Suprapubic skin (tissue), 4 donors: ENCODE data around the gene GPSM3. TPM values are rescaled to one million over a fixed set of nuclear protein-coding genes. Genes with fewer than 3 reads are reported as not detected.

Experiments
- DNase-seq, 2 donors: peaks; one replicate each; pipeline ENCODE4 v3.0.0-alpha.2; 2019; ENCODE audit warnings: low spot score in 2 of 2
- H3K27ac ChIP-seq: fragments of 200-600 bp; sonication (generic); one replicate; pipeline ENCODE4 v1.5.1; 2019
- H3K27me3 ChIP-seq: fragments of 200-600 bp; sonication (generic); one replicate; pipeline ENCODE4 v1.5.1; 2019
- H3K36me3 ChIP-seq: fragments of 200-600 bp; sonication (generic); one replicate; pipeline ENCODE4 v1.5.1; 2019
- H3K4me1 ChIP-seq: fragments of 200-600 bp; sonication (generic); one replicate; pipeline ENCODE4 v1.5.1; 2019
- H3K4me3 ChIP-seq: fragments of 200-600 bp; sonication (generic); one replicate; pipeline ENCODE4 v1.5.1; 2019; ENCODE audit warnings: mild to moderate bottlenecking
- H3K9me3 ChIP-seq: fragments of 200-600 bp; sonication (generic); one replicate; pipeline ENCODE4 v1.5.1; 2019
- EP300 ChIP-seq: sonication (generic); formaldehyde crosslinking; IDR thresholded peaks from one replicate; pipeline ENCODE4 v1.6.1; 2017; ENCODE audit warnings: antibody characterized with exemption
- POLR2A ChIP-seq, 2 donors: fragments of 450-650 bp; IDR thresholded peaks; one replicate each; pipeline ENCODE4 v1.6.1; 2017; ENCODE audit warnings: antibody characterized with exemption in 2 of 2, mild to moderate bottlenecking in 2 of 2, moderate library complexity in 2 of 2
- POLR2AphosphoS5 ChIP-seq, 3 donors: sonication (generic); formaldehyde crosslinking; IDR thresholded peaks; one replicate each; pipeline ENCODE4 v1.6.1; 2017; ENCODE audit warnings: antibody characterized with exemption in 3 of 3
- WGBS: methylation state at CpG from one replicate; pipeline ENCODE4 v1.1.5; 2018; 5-methylcytosine and 5-hydroxymethylcytosine counted together
- total RNA-seq, 4 donors: library from RNA; depleted of rRNA; stranded (reverse); fragments of >200 nt; gene quantifications; one replicate each; pipeline ENCODE4 v1.1.0, GENCODE V29; 2016
- TF ChIP-seq, protein P1 (sequence below), 2 donors: fragments of 200-600 bp in 1 of 2; fragments of 450-650 bp in 1 of 2; sonication (generic) in 1 of 2; IDR thresholded peaks; one replicate each; pipeline ENCODE4 v1.5.1; 2016 to 2019; ENCODE audit warnings: antibody characterized with exemption in 2 of 2, mild to moderate bottlenecking in 1 of 2, moderate library complexity in 1 of 2

GPSM3 gene
- total RNA-seq, 4 donors from 2014 or later = 4.8 to 5.5 (median 5.1) TPM

DNA sequence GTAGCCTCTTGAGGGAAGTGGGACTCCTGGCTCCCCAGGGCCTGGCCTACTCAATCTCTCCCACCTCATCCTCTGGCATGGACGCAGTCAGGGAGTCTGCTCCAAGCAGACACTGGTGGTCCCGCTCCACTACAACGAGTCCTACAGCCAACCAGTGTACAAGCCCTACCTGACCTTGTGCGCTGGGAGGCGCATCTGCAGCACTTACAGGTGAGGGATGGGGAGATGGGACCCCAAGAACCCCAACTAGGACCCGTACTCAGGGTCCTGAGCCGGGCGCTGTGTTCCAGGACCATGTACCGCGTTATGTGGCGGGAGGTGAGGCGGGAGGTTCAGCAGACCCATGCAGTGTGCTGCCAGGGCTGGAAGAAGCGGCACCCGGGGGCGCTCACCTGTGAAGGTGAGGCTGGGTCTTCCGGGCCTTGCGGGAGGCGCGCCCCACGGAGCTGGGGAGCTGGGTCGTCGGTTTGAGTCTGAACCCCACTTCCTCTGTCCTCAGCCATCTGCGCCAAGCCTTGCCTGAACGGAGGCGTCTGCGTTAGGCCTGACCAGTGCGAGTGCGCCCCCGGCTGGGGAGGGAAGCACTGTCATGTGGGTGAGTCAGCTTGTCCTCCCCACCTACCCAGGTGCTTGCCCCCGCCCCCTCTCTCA is 25.9 kb downstream of the GPSM3 start:
- Histone ChIP-seq H3K36me3 (peaks cover 87% of the 10 kb centered on the region), H3K27ac (no peak overlapping the region), H3K4me3 (no peak overlapping the region), H3K9me3 (no peaks in the 10 kb centered on the region), H3K27me3 (no peaks in the 10 kb centered on the region), H3K4me1 (no peaks in the 10 kb centered on the region)
- WGBS = 91% methylated on average over 24 of the region's 30 CpGs
- no peak for TF ChIP-seq POLR2AphosphoS5 (IDR thresholded peaks at IDR 0.05)
- no peak for TF ChIP-seq POLR2A (IDR thresholded peaks at IDR 0.05)
- no peak for TF ChIP-seq EP300
- TF ChIP-seq, protein P1, sequence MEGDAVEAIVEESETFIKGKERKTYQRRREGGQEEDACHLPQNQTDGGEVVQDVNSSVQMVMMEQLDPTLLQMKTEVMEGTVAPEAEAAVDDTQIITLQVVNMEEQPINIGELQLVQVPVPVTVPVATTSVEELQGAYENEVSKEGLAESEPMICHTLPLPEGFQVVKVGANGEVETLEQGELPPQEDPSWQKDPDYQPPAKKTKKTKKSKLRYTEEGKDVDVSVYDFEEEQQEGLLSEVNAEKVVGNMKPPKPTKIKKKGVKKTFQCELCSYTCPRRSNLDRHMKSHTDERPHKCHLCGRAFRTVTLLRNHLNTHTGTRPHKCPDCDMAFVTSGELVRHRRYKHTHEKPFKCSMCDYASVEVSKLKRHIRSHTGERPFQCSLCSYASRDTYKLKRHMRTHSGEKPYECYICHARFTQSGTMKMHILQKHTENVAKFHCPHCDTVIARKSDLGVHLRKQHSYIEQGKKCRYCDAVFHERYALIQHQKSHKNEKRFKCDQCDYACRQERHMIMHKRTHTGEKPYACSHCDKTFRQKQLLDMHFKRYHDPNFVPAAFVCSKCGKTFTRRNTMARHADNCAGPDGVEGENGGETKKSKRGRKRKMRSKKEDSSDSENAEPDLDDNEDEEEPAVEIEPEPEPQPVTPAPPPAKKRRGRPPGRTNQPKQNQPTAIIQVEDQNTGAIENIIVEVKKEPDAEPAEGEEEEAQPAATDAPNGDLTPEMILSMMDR (IDR thresholded peaks at IDR 0.05) = no peak
- DNase-seq = no peak

DNA sequence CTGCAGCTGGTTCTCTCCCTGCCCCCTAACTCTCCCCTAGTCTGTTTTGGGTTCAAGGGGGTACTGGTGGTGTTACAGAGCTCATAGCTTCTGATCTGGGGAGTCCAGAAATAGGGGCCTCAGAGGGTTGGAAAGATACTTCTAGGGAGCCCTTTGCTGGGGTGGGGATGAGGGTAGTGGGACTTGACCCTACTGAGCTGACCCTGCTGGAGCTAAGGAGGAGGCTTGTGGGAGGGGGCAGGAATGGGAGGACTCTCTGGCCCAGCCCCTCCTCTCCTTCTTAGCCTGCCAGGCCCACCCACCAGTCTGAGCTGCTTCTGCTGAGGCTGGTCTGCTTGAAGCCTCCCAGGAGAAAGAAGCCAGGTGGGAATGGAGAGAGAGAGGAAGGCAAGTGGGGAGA is 28.1 kb downstream of the GPSM3 start, which contains the start of gene EGFL8:
Gene EGFL8 (plus strand): TSS at position 301 of the 400 bp plus-strand sequence. CDS start 1,571 bp downstream, outside the sequence.
- Histone ChIP-seq H3K4me3 (no peak within 1 kb of the TSS), H3K27ac (no peak within 1 kb of the TSS), H3K4me1 (no peaks in the 10 kb centered on the region), H3K9me3 (no peaks in the 10 kb centered on the region), H3K27me3 (no peaks in the 10 kb centered on the region), H3K36me3 (peaks cover 77% of the 10 kb centered on the region)
- DNase-seq = no peak
- TF ChIP-seq POLR2AphosphoS5 (IDR thresholded peaks at IDR 0.05) = no peak
- TF ChIP-seq POLR2A (IDR thresholded peaks at IDR 0.05) = no peak
- TF ChIP-seq, protein P1 (IDR thresholded peaks at IDR 0.05) = no peak
- no peak for TF ChIP-seq EP300

DNA sequence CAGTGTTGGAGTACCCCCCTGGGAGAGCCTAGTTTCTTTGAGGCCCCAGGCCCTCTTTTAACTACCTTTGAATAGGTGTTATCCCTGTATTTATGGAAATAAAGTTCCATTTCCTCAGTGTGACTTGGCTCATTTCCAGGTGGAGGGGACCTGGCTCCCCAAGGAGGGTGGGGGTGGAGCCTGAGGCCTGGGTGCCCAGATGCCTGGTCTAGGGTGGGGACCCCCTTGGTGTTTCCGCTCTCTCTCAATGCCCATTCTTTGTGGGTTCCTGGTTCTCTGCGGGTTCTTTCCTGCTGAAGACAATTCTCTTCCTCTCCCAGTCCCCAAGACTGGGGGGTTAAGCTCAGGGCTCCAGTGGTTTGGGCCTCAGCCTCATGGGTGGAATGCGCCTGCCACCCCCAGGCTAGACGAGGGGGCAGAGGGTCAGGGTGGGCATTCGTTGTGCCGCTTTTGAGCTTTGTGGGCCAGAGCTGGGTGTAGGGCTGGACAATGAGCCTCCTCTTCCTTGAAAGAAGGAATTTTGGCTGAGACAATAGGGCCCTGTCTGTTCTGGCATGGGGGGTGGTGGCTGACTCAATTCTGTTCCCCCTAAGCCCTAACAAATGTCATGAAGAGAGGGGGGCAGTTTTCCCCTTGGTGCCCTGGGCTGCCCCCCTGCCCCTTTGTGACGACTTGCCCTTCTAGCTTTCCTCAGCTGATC is 28.7 kb downstream of the GPSM3 start:
- TF ChIP-seq, protein P1 (IDR thresholded peaks at IDR 0.05) = no peak
- TF ChIP-seq EP300 = no peak
- no peak for TF ChIP-seq POLR2AphosphoS5 (IDR thresholded peaks at IDR 0.05)
- no peak for TF ChIP-seq POLR2A (IDR thresholded peaks at IDR 0.05)
- H3K9me3 ChIP-seq = no peaks in the 10 kb centered on the region
- no peaks in the 10 kb centered on the region for H3K4me1 ChIP-seq
- H3K4me3 ChIP-seq = no peak overlapping the region
- peaks cover 72% of the 10 kb centered on the region for H3K36me3 ChIP-seq
- no peak overlapping the region for H3K27ac ChIP-seq
- whole genome bisulfite sequencing = 73% methylated on average over 7 of the region's 7 CpGs
- no peaks in the 10 kb centered on the region for H3K27me3 ChIP-seq
- DNase-seq = no peak

DNA sequence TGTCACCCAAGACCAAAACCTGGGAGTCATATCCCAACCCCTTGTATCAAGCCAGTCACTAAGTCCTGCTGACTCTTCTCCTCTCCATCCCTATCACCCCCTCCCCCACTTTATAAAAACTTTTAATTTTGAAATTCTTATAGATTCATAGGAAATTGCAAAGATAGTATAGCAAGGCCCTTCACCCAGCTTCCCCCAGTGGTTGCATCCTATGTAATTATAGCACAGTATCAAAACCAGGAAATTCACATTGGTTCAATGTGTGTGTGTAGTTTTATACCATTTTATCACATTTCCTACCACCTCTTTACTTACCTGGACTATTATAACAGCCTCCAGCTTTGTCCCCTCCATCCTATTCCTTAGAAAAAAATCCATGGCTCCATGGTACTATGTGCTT is 34.4 kb downstream of the GPSM3 start:
- Histone ChIP-seq H3K4me1 (peaks cover 19% of the 10 kb centered on the region), H3K4me3 (no peak overlapping the region), H3K27me3 (no peaks in the 10 kb centered on the region), H3K36me3 (peaks cover 52% of the 10 kb centered on the region), H3K27ac (no peak overlapping the region), H3K9me3 (no peaks in the 10 kb centered on the region)
- TF ChIP-seq, protein P1 (IDR thresholded peaks at IDR 0.05) = no peak
- TF ChIP-seq POLR2A (IDR thresholded peaks at IDR 0.05) (no peak), EP300 (no peak)
- DNase-seq = no peak

DNA sequence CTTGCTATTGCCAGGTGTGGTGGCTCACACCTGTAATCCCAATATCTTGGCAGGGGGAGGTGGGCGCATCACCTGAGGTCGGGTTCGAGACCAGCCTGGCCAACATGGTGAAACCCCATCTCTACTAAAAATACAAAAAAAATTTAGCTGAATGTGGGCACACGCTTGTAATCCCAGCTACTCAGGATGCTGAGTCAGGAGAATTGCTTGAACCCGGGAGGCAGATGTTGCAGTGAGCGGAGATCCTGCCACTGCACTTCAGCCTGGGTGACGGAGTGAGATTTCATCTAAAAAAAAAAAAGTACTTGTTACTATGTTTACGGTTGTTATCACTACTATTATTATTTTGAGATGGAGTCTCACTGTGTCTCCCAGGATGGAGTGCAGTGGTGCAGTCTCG is 35.6 kb downstream of the GPSM3 start:
- TF ChIP-seq POLR2AphosphoS5 (IDR thresholded peaks at IDR 0.05) (no peak), EP300 (no peak)
- 93% methylated on average over 9 of the region's 9 CpGs for WGBS

More for the DNA sequence above, 35.6 kb downstream of the GPSM3 start:
- H3K36me3 ChIP-seq = peaks cover 40% of the 10 kb centered on the region
- H3K4me3 ChIP-seq = no peak overlapping the region
- peaks cover 30% of the 10 kb centered on the region for H3K4me1 ChIP-seq
- H3K27ac ChIP-seq = no peak overlapping the region
- H3K27me3 ChIP-seq = no peaks in the 10 kb centered on the region
- no peaks in the 10 kb centered on the region for H3K9me3 ChIP-seq
- no peak for DNase-seq
